IPS-18a (cell line): ENCODE data around the gene ATP6V0A1.
A peak's percentile ranks its signal among the peaks of the same experiment; 100 is the strongest.
"Not testable (repeated sequence)": the region's sequence is repeated elsewhere in the genome, so short reads cannot be mapped to it uniquely, and the experiment has no call there.

Source experiments
- H3K27ac ChIP-seq: one replicate; pipeline ENCODE4 v1.5.1; 2013; ENCODE audit warnings: low read length
- H3K27me3 ChIP-seq: one replicate; pipeline ENCODE4 v1.6.1; 2013; ENCODE audit warnings: mild to moderate bottlenecking, low read length; ENCODE audit not compliant: control insufficient read depth, insufficient read depth
- H3K36me3 ChIP-seq: one replicate; pipeline ENCODE4 v1.6.1; 2013; ENCODE audit warnings: low read depth, low read length; ENCODE audit not compliant: control insufficient read depth
- H3K4me1 ChIP-seq: one replicate; pipeline ENCODE4 v1.6.1; 2013; ENCODE audit warnings: low read depth, low read length; ENCODE audit not compliant: control insufficient read depth
- H3K4me3 ChIP-seq: one replicate; pipeline ENCODE4 v1.5.1; 2013; ENCODE audit warnings: low read length
- H3K9ac ChIP-seq: one replicate; pipeline ENCODE4 v1.6.1; 2013; ENCODE audit warnings: mild to moderate bottlenecking, low read length, moderate library complexity
- H3K9me3 ChIP-seq: one replicate; pipeline ENCODE4 v1.6.1; 2013; ENCODE audit warnings: low read depth, low read length; ENCODE audit not compliant: control insufficient read depth

Gene ATP6V0A1

DNA sequence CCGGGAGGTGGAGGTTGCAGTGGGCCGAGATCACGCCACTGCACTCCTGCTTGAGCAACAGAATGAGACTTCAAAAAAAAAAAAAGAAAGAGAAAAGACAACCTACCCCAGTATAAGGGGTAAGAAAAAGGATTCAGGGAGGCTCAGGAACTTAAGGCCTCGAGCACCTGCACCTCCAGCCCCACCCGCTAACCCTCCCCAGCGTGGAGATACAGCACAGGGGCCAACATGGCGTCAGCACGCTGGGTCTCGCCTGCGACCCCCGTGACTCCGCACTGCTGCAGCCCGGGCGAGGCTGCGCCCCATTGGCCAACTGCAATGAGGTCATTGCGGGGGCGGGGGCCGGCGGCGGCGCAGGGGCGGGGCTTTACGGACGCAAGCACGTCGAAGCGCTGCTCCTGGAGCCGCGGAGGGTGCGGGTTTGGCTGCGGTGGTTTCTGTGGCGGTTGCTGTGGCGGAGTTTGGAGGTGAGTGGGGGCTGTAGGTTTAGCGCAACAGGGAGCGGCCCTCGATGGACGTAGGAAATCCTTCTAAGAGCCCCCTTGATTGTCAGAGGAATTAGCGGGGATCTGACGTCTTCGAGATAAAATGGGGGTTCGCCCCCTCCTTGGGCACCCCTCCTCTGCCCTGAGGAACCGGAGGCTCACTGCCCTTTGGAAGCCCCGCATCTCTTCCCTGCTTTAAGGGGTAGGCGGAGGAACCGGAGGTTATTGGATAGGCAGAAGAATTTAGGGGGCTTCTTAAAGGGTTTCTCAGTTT, at the start of gene ATP6V0A1:
ATP6V0A1 (plus strand) TSS at position 382 of the 759 bp plus-strand sequence. CDS start 2,017 bp downstream, outside the sequence.
- peak within 1 kb of the TSS; percentile 76 for H3K4me3 ChIP-seq
- H3K4me1 ChIP-seq = peaks cover 7% of the 10 kb centered on the region
- H3K27me3 ChIP-seq = no peaks in the 10 kb centered on the region
- no peak within 1 kb of the TSS for H3K27ac ChIP-seq
- no peaks in the 10 kb centered on the region for H3K9me3 ChIP-seq
- H3K36me3 ChIP-seq = peaks cover 16% of the 10 kb centered on the region
- H3K9ac ChIP-seq = peak within 1 kb of the TSS; percentile 76

DNA sequence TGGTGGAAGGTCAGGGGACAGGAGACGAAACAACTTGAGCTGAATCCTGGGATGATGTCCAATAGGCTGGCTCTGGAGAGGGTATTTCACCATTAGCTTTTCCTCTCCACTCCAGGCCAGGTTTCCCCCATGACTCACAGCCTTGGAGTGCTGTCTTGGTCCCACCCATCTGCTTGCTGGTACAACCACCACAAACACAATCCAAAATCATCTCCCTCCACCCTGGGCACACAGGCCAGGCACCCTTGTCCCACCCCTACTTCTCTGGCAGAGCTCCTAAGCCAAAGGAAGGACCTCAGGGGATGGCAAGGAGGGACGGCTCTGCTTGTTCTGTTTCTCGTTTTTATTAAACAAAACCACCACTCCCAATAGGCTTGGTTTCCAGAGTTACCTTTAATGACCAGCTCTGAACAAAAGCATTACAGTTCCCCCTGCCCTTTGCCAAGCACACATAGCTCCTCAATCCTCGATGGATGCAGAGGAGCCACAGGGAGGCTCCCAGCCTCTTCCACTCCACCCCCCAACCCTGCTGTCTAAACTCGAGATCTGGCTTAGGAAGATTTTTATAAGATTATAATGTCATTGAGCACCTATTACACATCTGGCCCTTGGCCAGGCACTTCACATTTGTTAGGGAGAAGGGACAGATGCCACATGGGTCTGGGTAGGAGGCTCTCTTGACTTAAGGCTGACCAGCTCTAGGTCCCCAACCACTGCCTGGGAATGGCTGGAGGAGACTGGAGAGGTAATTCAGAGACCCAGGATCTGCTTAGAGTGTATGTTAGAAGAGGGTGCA, 49.0 kb upstream of the ATP6V0A1 start:
- Histone ChIP-seq H3K27me3 (no peaks in the 10 kb centered on the region), H3K9me3 (no peaks in the 10 kb centered on the region), H3K36me3 (no peaks in the 10 kb centered on the region), H3K9ac (no peak overlapping the region), H3K4me3 (no peak overlapping the region), H3K4me1 (peaks cover 14% of the 10 kb centered on the region), H3K27ac (no peak overlapping the region)

DNA sequence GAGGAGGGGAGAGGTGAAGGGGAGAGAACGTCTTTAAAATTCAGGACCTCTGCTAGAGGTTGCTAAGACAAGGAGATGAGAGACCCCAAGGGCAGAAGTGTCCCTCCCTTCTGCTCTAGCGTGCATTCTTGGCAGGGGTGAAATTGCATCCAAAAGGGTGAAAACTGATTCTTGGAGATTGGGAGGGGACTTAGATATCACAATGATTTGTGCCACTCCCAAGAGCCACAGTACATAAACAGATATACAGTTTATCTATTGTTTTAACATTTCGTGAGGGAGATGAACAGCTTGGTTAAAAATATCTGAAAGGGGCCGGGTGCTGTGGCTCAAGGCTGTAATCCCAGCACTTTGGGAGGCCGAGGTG, 48.4 kb upstream of the ATP6V0A1 start:
- no peaks in the 10 kb centered on the region for H3K36me3 ChIP-seq
- H3K9me3 ChIP-seq = no peaks in the 10 kb centered on the region
- peaks cover 20% of the 10 kb centered on the region for H3K4me1 ChIP-seq
- H3K27ac ChIP-seq = no peak overlapping the region
- H3K27me3 ChIP-seq = no peaks in the 10 kb centered on the region
- no peak overlapping the region for H3K9ac ChIP-seq
- H3K4me3 ChIP-seq = no peak overlapping the region

DNA sequence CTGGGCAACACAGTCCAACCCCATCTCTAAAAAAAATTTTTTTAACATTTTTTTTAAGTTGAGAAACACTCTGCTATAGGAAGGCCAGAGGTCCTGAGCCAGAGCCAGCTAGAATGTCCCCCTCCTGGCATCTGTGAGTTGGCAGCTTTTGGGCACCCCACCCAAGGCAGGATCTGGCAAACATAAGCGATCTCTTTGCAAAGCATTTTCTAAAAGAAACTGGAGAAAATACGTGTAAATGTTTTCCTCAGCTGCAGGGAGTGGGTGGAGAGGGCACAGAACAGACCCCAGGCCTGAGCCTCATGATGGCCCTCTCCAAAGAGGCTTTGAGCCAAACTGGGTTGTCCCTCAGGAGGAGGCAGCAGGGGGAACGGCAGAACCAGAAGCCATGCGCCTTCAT, 47.3 kb upstream of the ATP6V0A1 start:
- Histone ChIP-seq H3K27me3 (no peaks in the 10 kb centered on the region), H3K4me1 (peaks cover 20% of the 10 kb centered on the region), H3K4me3 (no peak overlapping the region), H3K27ac (no peak overlapping the region), H3K9ac (no peak overlapping the region), H3K9me3 (no peaks in the 10 kb centered on the region), H3K36me3 (no peaks in the 10 kb centered on the region)

DNA sequence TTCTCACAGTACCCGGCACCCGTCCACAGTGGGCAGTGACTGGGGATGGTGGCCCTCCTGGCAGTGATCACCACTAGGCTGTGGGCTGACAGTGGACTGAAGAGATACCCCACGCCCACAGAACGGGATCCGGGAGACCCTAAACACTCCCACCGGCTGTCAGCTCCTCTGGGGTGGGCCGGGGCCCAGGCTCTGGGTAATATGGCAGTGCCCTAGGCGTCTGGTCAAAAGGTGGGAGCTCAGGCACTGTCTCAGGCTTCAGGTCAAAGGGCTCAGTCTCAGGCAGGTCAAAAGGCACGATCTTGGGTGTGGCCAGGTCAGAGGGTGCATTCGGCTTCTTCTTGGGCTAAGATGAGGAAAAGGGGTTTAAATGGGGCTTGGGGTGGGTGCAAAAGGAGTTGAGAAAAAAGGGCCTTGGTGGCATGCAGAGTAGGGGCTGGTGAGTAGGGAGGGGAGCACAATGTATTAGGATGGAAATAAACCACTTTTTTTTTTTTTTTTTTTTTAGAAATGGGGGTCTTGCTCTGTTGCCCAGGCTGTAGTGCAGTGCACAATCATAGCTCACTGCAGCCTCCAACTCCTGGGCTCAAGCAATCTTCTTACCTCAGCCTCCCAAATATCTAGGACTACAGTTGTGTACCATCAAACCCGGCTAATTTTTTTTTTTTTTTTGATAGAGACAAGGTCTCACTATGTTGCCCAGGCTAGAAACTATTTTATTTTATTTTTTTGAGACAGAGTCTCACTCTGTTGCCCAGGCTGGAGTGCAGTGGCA, 46.6 kb upstream of the ATP6V0A1 start:
- Histone ChIP-seq H3K27me3 (no peaks in the 10 kb centered on the region), H3K36me3 (no peaks in the 10 kb centered on the region), H3K4me3 (no peak overlapping the region), H3K4me1 (peaks cover 20% of the 10 kb centered on the region), H3K9me3 (no peaks in the 10 kb centered on the region), H3K27ac (no peak overlapping the region), H3K9ac (no peak overlapping the region)

DNA sequence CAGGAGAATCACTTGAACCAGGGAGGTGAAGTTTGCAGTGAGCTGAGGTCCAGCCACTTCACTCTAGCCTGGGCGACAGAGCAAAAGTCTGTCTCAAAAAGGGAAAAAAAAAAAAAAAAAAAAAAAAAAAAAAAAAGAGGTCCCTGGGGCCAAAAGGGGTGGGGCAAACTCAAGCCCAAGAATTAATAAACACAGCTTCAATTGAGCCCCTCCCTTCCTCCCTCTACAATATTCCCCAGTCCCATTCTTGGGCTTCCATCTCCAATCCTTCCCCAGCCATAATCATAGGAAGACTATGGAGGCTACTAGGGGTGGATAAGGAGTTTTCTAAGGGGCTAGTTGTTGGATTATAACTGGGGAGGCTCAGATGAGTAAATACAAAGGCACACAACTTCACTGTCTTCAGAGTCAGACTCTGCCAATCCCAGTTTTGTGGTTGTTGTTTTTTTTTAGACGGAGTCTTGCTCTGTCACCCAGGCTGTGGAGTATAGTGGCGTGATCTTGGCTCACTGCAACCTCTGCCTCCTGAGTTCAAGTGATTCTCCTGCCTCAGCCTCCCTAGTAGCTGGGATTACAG, 45.1 kb upstream of the ATP6V0A1 start:
- no peak overlapping the region for H3K27ac ChIP-seq
- peaks cover 10% of the 10 kb centered on the region for H3K4me1 ChIP-seq
- no peaks in the 10 kb centered on the region for H3K36me3 ChIP-seq
- no peak overlapping the region for H3K9ac ChIP-seq
- no peaks in the 10 kb centered on the region for H3K27me3 ChIP-seq
- H3K9me3 ChIP-seq = no peaks in the 10 kb centered on the region
- H3K4me3 ChIP-seq = no peak overlapping the region

DNA sequence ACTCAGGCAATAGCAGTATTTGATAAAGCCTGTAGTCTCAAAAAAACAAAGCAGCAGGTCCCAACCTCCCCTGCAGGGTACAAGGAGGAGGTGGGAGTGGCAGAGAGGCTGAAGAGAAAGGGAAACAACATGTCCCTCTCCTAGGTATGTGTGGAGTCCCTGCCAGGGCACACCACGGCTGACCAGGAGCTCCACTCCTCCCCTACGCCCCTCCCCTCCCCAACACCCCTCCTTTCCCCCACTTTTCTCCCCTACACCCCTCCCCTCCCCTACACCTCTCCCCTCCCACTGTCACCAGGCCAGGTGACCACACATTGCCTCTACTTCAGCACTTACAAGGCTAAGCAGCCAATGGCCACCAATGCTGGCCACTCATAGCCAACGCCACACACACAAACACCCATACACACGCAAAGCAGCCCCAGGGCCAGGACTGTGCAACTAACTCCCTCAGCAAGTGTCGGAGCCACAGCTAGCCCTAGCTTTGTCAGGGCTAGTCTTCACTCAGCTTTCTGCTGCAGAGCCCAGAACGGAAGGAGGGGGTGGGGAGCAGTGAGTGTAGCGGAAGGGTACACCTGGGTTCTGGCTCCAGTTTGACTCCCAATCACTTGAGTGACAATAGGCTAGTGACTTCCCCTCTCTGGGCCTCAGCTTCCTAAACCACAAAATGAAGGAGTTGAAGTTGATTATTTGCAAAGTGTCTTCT, 43.8 kb upstream of the ATP6V0A1 start:
- Histone ChIP-seq H3K27me3 (no peaks in the 10 kb centered on the region), H3K9me3 (no peaks in the 10 kb centered on the region), H3K4me1 (peaks cover 10% of the 10 kb centered on the region), H3K4me3 (no peak overlapping the region), H3K36me3 (no peaks in the 10 kb centered on the region), H3K9ac (no peak overlapping the region), H3K27ac (no peak overlapping the region)

DNA sequence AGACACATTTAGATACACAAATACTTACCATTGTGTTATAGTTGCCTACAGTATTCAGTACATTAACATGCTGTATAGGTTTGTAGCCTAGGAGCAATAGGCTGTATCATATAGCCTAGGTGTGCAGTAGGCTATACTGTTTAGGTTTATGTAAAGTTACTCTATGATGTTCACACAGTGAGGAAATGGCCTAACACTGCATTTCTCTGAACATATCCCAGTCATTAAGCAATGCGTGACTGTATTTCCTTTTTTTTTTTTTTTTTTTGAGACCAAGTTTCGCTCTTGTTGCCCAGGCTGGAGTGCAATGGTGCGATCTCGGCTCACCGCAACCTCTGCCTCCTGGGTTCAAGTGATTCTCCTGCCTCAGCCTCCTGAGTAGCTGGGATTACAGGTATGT, 40.7 kb upstream of the ATP6V0A1 start:
- not testable (repeated sequence) for H3K4me3 ChIP-seq, H3K27ac ChIP-seq, H3K36me3 ChIP-seq, H3K9me3 ChIP-seq, H3K9ac ChIP-seq
- Histone ChIP-seq H3K27me3 (peaks cover 30% of the 10 kb centered on the region), H3K4me1 (peaks cover 15% of the 10 kb centered on the region)

DNA sequence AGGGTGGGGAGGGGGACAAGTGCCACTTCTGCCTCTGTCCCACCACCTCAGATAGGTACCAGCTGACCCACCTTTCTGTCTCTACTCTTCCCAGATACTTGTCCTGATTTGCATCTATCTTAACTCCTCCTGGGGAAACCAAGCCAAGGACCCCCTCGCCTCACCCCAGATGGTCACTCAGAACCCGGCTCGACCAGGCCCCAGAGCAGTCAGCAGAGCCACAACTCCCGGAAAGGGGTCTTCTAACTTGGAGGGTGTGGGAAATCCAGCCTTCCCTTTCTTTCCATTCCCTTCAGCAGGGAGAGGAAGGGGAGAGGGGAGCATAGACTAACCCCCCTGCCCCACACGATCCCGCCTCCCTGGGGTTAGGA, 37.6 kb upstream of the ATP6V0A1 start:
- peaks cover 5% of the 10 kb centered on the region for H3K4me1 ChIP-seq
- H3K27ac ChIP-seq = no peak overlapping the region
- peaks cover 46% of the 10 kb centered on the region for H3K27me3 ChIP-seq
- no peaks in the 10 kb centered on the region for H3K9me3 ChIP-seq
- peak overlapping the region; percentile 78 for H3K4me3 ChIP-seq
- no peak overlapping the region for H3K9ac ChIP-seq
- no peaks in the 10 kb centered on the region for H3K36me3 ChIP-seq

DNA sequence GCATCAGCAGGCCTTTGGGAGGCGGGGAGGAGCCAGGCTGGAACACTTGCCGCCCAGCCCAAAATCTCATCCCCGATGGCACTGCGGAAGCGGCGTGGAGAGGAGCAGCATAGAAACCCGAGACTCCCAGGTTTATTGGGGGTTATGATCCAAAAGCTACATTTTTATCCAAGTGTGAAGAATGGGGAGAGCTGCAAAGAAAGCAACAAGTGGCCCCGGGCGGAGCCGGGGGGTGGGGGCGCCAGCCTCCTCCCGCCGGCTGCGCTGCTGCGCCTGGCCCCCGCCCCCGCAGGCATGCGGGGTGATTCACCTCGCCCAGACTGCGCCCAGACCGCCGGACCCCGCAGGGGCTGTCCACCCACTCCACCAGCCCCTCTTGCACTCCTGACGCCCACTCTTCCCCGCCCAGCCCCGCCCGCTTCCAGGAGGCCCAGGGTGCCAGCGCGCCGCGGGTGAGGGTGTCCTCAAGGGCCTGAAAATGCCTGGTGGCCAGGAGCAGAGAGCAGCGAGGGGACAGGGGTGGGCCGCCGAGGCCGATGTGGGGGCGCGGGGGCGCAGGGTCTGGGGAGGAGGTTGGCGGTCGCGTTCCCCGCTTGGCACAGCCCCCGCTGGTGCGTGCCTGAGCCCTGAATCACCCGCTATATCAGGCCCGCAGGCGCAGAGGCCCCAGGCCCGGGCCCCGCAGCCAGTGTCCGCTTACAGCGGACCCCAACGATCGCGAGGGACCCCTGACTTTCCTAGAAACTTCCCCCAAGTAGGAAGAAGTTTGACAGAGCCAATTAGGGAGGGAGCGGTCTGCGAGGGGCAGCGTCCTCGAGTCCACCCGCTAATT, 37.0 kb upstream of the ATP6V0A1 start:
- Histone ChIP-seq H3K4me3 (peak overlapping the region; percentile 78), H3K9me3 (no peaks in the 10 kb centered on the region), H3K4me1 (peaks cover 5% of the 10 kb centered on the region), H3K27ac (no peak overlapping the region), H3K27me3 (peaks cover 46% of the 10 kb centered on the region), H3K36me3 (no peaks in the 10 kb centered on the region), H3K9ac (peak overlapping the region; percentile 42)
